H9 (cell line): ENCODE results near the gene SELENBP1. TPM values are rescaled to one million over a fixed set of nuclear protein-coding genes. Genes with fewer than 3 reads are reported as not detected.

ENCODE experiments used
- DNase-seq: peaks from one replicate; pipeline ENCODE4 v3.0.0-alpha.2; 2017
- H2AFZ ChIP-seq: one replicate; pipeline ENCODE4 v1.6.1; 2013; ENCODE audit warnings: mild to moderate bottlenecking, low read length, control low read depth, moderate library complexity
- H2AK5ac ChIP-seq: 2 replicates; pipeline ENCODE4 v1.6.1; 2013; ENCODE audit warnings: low read length, control low read depth, mixed read lengths; ENCODE audit not compliant: insufficient read length
- H2BK120ac ChIP-seq: one replicate; pipeline ENCODE4 v1.6.1; 2013; ENCODE audit warnings: low read depth, mild to moderate bottlenecking, low read length, control low read depth, inconsistent platforms; ENCODE audit not compliant: poor library complexity, severe bottlenecking
- H2BK12ac ChIP-seq: 2 replicates; pipeline ENCODE4 v1.6.1; 2013; ENCODE audit warnings: low read length, control low read depth, mixed read lengths, low read depth; ENCODE audit not compliant: insufficient read length
- H2BK15ac ChIP-seq: 2 replicates; pipeline ENCODE4 v1.6.1; 2013; ENCODE audit warnings: low read depth, low read length, control low read depth
- H2BK20ac ChIP-seq: one replicate; pipeline ENCODE4 v1.6.1; 2013; ENCODE audit warnings: low read depth, mild to moderate bottlenecking, low read length, control low read depth, inconsistent platforms; ENCODE audit not compliant: poor library complexity, severe bottlenecking
- H2BK5ac ChIP-seq: 2 replicates; pipeline ENCODE4 v1.6.1; 2013; ENCODE audit warnings: low read length, control low read depth, mixed read lengths; ENCODE audit not compliant: insufficient read length
- H3K14ac ChIP-seq: 2 replicates; pipeline ENCODE4 v1.6.1; 2013; ENCODE audit warnings: low read length, control low read depth; ENCODE audit not compliant: insufficient read depth
- H3K18ac ChIP-seq: 2 replicates; pipeline ENCODE4 v1.6.1; 2013; ENCODE audit warnings: low read depth, mild to moderate bottlenecking, mixed read lengths, low read length, control low read depth; ENCODE audit not compliant: insufficient read length
- H3K23ac ChIP-seq: 2 replicates; pipeline ENCODE4 v1.6.1; 2013; ENCODE audit warnings: low read length, control low read depth, mixed read lengths, low read depth; ENCODE audit not compliant: insufficient read length
- H3K23me2 ChIP-seq: 2 replicates; pipeline ENCODE4 v1.6.1; 2013; ENCODE audit warnings: low read depth, mild to moderate bottlenecking, mixed read lengths, low read length, control low read depth; ENCODE audit not compliant: insufficient read length, poor library complexity, severe bottlenecking
- H3K27ac ChIP-seq: 2 replicates; pipeline ENCODE4 v1.5.1; 2013; ENCODE audit warnings: low read length, control low read depth, mixed read lengths, low read depth; ENCODE audit not compliant: insufficient read length
- H3K27me3 ChIP-seq: 2 replicates; pipeline ENCODE4 v1.6.1; 2013; ENCODE audit warnings: low read length, control low read depth, inconsistent platforms; ENCODE audit not compliant: insufficient read depth
- H3K4ac ChIP-seq: 2 replicates; pipeline ENCODE4 v1.6.1; 2013; ENCODE audit warnings: low read depth, mild to moderate bottlenecking, control low read depth, inconsistent platforms, low read length, moderate library complexity
- H3K4me1 ChIP-seq: 2 replicates; pipeline ENCODE4 v1.6.1; 2013; ENCODE audit warnings: low read length, control low read depth, inconsistent platforms; ENCODE audit not compliant: insufficient read depth
- H3K4me2 ChIP-seq: 2 replicates; pipeline ENCODE4 v1.6.1; 2013; ENCODE audit warnings: low read length, control low read depth, mixed read lengths; ENCODE audit not compliant: insufficient read length, insufficient read depth
- H3K56ac ChIP-seq: 2 replicates; pipeline ENCODE4 v1.6.1; 2013; ENCODE audit warnings: low read depth, mild to moderate bottlenecking, mixed read lengths, low read length, control low read depth; ENCODE audit not compliant: insufficient read length
- H3K79me1 ChIP-seq: 2 replicates; pipeline ENCODE4 v1.6.1; 2013; ENCODE audit warnings: low read depth, mild to moderate bottlenecking, moderate library complexity, low read length, control low read depth, inconsistent platforms; ENCODE audit not compliant: insufficient read depth, poor library complexity, severe bottlenecking
- H3K79me2 ChIP-seq: 2 replicates; pipeline ENCODE4 v1.6.1; 2013; ENCODE audit warnings: low read length, control low read depth, inconsistent platforms; ENCODE audit not compliant: insufficient read depth
- H3K9ac ChIP-seq: 2 replicates; pipeline ENCODE4 v1.6.1; 2013; ENCODE audit warnings: low read length, control low read depth, mixed read lengths; ENCODE audit not compliant: insufficient read length; ENCODE audit errors: extremely low read depth
- H3K9me3 ChIP-seq: one replicate; pipeline ENCODE4 v1.6.1; 2013; ENCODE audit warnings: low read depth, low read length, inconsistent platforms; ENCODE audit not compliant: control insufficient read depth
- H3T11ph ChIP-seq: one replicate; pipeline ENCODE4 v1.6.1; 2013; ENCODE audit warnings: mild to moderate bottlenecking, low read length, control low read depth, inconsistent platforms
- H4K20me1 ChIP-seq: one replicate; pipeline ENCODE4 v1.6.1; 2013; ENCODE audit not compliant: control insufficient read depth, insufficient read length, insufficient read depth
- H4K5ac ChIP-seq: 2 replicates; pipeline ENCODE4 v1.6.1; 2013; ENCODE audit warnings: low read depth, mild to moderate bottlenecking, mixed read lengths, low read length, control low read depth; ENCODE audit not compliant: insufficient read length
- H4K8ac ChIP-seq: replicated peaks from 2 replicates; pipeline ENCODE4 v1.6.1; 2013; ENCODE audit warnings: low read length, control low read depth, mixed read lengths, low read depth; ENCODE audit not compliant: insufficient read length
- H4K91ac ChIP-seq: 2 replicates; pipeline ENCODE4 v1.6.1; 2013; ENCODE audit warnings: low read depth, mild to moderate bottlenecking, moderate library complexity, mixed read lengths, low read length, control low read depth; ENCODE audit not compliant: insufficient read length
- H3K27ac Mint-ChIP-seq, 3 experiments: 2 replicates in 2 of 3; 3 replicates in 1 of 3; pipeline ENCODE4 v1.8.0; 2020 to 2021; ENCODE audit warnings: mixed read lengths in 3 of 3, mild to moderate bottlenecking in 1 of 3, moderate library complexity in 1 of 3
- H3K27me3 Mint-ChIP-seq: 2 replicates; pipeline ENCODE4 v1.8.0; 2021; ENCODE audit warnings: low read depth, mild to moderate bottlenecking, moderate library complexity, mixed read lengths
- H3K36me3 Mint-ChIP-seq, 3 experiments: 2 replicates in 2 of 3; 3 replicates in 1 of 3; pipeline ENCODE4 v1.8.0; 2020 to 2021; ENCODE audit warnings: low read depth in 3 of 3, mixed read lengths in 3 of 3; ENCODE audit not compliant: insufficient read depth in 1 of 3
- H3K4me1 Mint-ChIP-seq, 2 experiments: 2 replicates each; pipeline ENCODE4 v1.8.0; 2020; ENCODE audit warnings: mixed read lengths in 2 of 2
- H3K4me3 Mint-ChIP-seq, 2 experiments: 2 replicates in 1 of 2; 3 replicates in 1 of 2; pipeline ENCODE4 v1.8.0; 2020 to 2021; ENCODE audit warnings: mild to moderate bottlenecking in 2 of 2, mixed read lengths in 2 of 2, moderate library complexity in 1 of 2
- H3K9me3 Mint-ChIP-seq, 2 experiments: 2 replicates in 1 of 2; 3 replicates in 1 of 2; pipeline ENCODE4 v1.8.0; 2020; ENCODE audit warnings: mild to moderate bottlenecking in 2 of 2, mixed read lengths in 2 of 2, moderate library complexity in 1 of 2
- WGBS: extraction: QIAGEN DNeasy Blood & Tissue Kit; methylation state at CpG from one replicate; pipeline ENCODE4 v1.1.7; 2013; ENCODE audit warnings: missing lambda C conversion rate, low lambda C conversion rate, mixed read lengths; ENCODE audit not compliant: insufficient read length; ENCODE audit errors: extremely low coverage; 5-methylcytosine and 5-hydroxymethylcytosine counted together
- total RNA-seq: library from RNA; stranded (reverse); gene quantifications from 2 replicates; pipeline ENCODE4 v1.2.1, GENCODE V29; 2021
- TF ChIP-seq, protein P1 (sequence below): fragments of 200-600 bp; sonication (generic); conservative IDR thresholded peaks from 3 replicates; pipeline ENCODE4 v1.8.0; 2021; ENCODE audit warnings: antibody characterized with exemption, mild to moderate bottlenecking

The SELENBP1 gene
- total RNA-seq, 1 experiment from 2014 or later: 14.2 TPM

DNA sequence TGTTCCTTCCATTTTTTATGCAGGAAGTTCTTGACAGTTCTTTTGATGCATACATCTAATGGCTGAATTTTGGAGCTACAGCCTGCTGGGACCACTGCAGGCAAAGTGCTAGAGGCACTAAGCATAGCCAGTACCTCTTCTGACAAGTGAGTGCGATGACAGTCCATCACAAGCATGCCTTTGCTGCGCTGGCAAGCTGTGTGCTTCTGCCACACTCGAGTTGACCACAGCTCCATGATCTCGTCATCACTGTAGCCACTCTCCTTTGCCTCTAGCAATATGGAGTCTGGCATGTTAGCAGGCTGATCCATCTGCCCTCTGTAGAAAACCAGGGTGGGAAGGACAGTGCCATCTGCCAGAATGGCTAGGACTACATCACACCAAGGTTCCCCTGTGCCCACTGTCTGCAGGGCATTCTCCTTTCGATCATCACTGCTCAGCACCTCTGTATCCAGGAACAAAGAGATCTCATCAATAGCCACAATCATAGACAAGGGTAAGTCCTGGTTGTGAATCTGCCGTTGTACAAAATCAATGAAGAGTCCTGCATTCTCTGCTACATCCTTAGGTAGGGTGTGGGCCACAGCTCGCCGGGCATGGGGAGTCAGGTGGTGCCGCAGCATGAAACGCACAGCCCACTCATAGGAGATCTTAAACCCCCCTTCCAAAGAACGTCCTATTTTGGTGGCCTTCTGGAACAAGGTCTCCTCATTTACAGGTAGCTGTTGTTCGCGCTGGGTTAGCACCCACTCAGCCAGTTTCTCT, 32.9 kb upstream of the SELENBP1 start:
- Histone ChIP-seq H2BK20ac (no peak overlapping the region), H3K9ac (no peak overlapping the region), H3K56ac (no peak overlapping the region), H2AK5ac (no peak overlapping the region), H3K79me1 (no peaks in the 10 kb centered on the region), H3K27ac (no peak overlapping the region), H2AFZ (no peak overlapping the region), H3K18ac (no peak overlapping the region), H3K14ac (no peak overlapping the region), H4K20me1 (no peaks in the 10 kb centered on the region), H2BK120ac (no peak overlapping the region), H3K79me2 (peaks cover 2% of the 10 kb centered on the region; the same call in 1 of the 2 replicates), H3K9me3 (no peaks in the 10 kb centered on the region), H3K4ac (no peak overlapping the region), H3K4me1 (no peaks in the 10 kb centered on the region), H4K8ac (no peak overlapping the region), H3K23me2 (no peaks in the 10 kb centered on the region), H2BK12ac (no peak overlapping the region), H3K23ac (no peak overlapping the region), H2BK15ac (no peak overlapping the region), H2BK5ac (no peak overlapping the region), H3K4me2 (no peak overlapping the region), H4K91ac (no peak overlapping the region), H3K27me3 (no peaks in the 10 kb centered on the region), H4K5ac (no peak overlapping the region), H3T11ph (no peak overlapping the region)
- no peak overlapping the region for H3K4me3 Mint-ChIP-seq
- no peaks in the 10 kb centered on the region for H3K9me3 Mint-ChIP-seq
- peaks cover 6 to 7% of the 10 kb centered on the region in 2 experiments for H3K4me1 Mint-ChIP-seq
- TF ChIP-seq, protein P1, sequence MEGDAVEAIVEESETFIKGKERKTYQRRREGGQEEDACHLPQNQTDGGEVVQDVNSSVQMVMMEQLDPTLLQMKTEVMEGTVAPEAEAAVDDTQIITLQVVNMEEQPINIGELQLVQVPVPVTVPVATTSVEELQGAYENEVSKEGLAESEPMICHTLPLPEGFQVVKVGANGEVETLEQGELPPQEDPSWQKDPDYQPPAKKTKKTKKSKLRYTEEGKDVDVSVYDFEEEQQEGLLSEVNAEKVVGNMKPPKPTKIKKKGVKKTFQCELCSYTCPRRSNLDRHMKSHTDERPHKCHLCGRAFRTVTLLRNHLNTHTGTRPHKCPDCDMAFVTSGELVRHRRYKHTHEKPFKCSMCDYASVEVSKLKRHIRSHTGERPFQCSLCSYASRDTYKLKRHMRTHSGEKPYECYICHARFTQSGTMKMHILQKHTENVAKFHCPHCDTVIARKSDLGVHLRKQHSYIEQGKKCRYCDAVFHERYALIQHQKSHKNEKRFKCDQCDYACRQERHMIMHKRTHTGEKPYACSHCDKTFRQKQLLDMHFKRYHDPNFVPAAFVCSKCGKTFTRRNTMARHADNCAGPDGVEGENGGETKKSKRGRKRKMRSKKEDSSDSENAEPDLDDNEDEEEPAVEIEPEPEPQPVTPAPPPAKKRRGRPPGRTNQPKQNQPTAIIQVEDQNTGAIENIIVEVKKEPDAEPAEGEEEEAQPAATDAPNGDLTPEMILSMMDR: no peak
- no peak for DNase-seq
- WGBS: no CpG with 5 or more reads among the region's 13 CpGs
- H3K27ac Mint-ChIP-seq: peak overlapping the region; percentile 2 to 78 (median 63); a peak in 2 of 7 replicates
- H3K36me3 Mint-ChIP-seq: peaks cover 50 to 96% (median 87%) of the 10 kb centered on the region in 3 experiments; a peak in 6 of 7 replicates
- no peaks in the 10 kb centered on the region; the same call in 1 of the 2 replicates for H3K27me3 Mint-ChIP-seq
